Central memory CD8-positive, alpha-beta T cell (primary cell): ENCODE measurements around the gene ZNF747.

ENCODE experiments used
- ATAC-seq: fragments of 150-1000 bp; cut with Tn5 transposase; replicated peaks from 2 replicates; pipeline ENCODE4 v1.10.0; 2022; ENCODE audit warnings: mild to moderate bottlenecking, moderate FRiP score, moderate number of reproducible peaks; ENCODE audit not compliant: poor library complexity, severe bottlenecking; ENCODE audit errors: extremely low read depth
- DNase-seq, 2 donors: peaks; one replicate each; pipeline ENCODE4 v3.0.0; 2021; ENCODE audit warnings: low spot score in 2 of 2
- H3K27ac Mint-ChIP-seq: one replicate; pipeline ENCODE4 v1.8.0; 2022; ENCODE audit warnings: low read depth, mild to moderate bottlenecking, moderate library complexity, mixed read lengths
- H3K27me3 Mint-ChIP-seq: one replicate; pipeline ENCODE4 v1.8.0; 2022; ENCODE audit warnings: mixed read lengths
- H3K36me3 Mint-ChIP-seq: one replicate; pipeline ENCODE4 v1.8.0; 2022; ENCODE audit warnings: mild to moderate bottlenecking, moderate library complexity, mixed read lengths; ENCODE audit not compliant: insufficient read depth
- H3K4me1 Mint-ChIP-seq: one replicate; pipeline ENCODE4 v1.8.0; 2022; ENCODE audit warnings: mixed read lengths
- H3K4me3 Mint-ChIP-seq: one replicate; pipeline ENCODE4 v1.8.0; 2022; ENCODE audit warnings: mild to moderate bottlenecking, moderate library complexity, mixed read lengths
- H3K9me3 Mint-ChIP-seq: one replicate; pipeline ENCODE4 v1.8.0; 2022; ENCODE audit warnings: mixed read lengths

Gene ZNF747

DNA sequence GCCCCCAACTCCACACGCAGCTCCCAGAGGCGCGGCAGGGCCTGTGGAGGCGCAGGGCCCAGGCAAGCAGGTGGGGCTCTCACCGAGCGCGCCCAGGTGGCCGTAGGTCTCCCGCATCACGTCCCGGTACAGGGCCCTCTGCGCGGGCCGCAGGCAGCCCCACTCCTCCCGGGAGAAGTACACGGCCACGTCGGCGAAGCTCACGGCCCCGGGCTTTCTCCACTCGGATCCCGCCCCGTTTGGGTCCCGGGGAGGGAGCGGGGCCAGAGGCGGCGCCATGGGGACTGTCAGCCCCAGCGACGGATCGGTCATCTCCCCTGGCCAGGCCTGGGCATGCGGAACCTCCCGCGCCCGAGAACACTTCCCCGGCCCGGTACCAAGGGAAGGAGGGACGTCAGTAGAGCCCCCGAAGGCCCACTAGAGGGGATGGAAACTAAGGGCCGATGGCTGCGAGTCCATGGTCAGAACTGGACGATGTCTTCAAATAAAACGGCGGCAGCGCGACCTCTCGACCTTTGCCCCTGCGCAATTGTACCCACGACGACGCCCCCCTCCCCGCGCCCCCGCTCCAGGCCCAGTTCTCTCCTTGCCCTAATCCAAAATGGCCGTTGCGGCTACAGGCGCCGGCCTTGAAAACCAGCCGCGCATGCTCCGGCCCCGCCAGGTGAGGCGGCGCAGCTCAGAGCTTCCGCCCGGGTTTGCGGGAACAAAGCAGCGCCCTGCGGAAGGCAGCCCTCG, at the start of gene ZNF747:
TSS of gene ZNF747 (minus strand) at position 491 of the 738 bp plus-strand sequence. CDS start at position 312, 179 bp downstream.
- Mint-ChIP-seq H3K4me1 (peaks cover 24% of the 10 kb centered on the region), H3K36me3 (peaks cover 20% of the 10 kb centered on the region), H3K27ac (peak within 1 kb of the TSS; percentile 93), H3K27me3 (no peaks in the 10 kb centered on the region), H3K4me3 (peak within 1 kb of the TSS; percentile 91), H3K9me3 (no peaks in the 10 kb centered on the region)
- DNase-seq (peak; percentile 85 to 86), ATAC-seq (peak; percentile 81)

DNA sequence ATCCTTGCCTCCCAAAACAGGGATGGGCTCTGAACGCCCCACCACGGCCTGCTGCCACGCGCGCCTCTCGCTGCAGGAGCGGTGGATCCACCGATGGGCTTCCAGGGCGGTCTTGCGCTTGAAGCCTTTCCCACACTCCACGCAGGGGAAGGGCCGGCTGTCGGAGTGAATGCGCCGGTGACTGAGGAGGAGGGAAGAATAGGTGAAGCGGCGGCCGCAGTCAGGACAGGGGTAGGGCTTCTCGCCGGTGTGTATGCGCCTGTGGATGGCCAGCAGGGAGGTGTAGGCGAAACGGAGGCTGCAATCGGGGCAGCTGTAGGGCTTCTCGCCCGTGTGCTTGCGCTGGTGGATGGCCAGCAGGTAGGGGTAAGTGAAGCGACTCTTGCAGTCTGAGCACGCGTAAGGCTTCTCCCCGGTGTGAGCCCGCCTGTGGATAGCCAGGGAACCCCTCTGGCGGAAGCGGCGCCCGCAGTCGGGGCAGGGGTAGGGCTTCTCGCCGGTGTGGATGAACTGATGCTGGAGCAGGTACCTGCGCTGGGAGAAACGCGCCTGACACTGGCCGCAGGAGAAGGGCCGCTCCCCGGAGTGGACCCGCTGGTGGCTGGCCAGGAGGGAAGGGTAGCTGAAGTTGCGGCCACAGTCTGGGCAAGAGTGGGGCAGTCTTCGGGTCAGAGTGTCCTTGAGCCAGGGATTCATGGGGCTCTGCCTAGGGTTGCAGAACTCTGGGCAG, 48.1 kb upstream of the ZNF747 start:
- no peak for DNase-seq
- Mint-ChIP-seq H3K4me1 (peaks cover 15% of the 10 kb centered on the region), H3K36me3 (peaks cover 10% of the 10 kb centered on the region), H3K4me3 (no peak overlapping the region), H3K9me3 (no peaks in the 10 kb centered on the region), H3K27me3 (no peaks in the 10 kb centered on the region), H3K27ac (no peak overlapping the region)
- no peak for ATAC-seq

DNA sequence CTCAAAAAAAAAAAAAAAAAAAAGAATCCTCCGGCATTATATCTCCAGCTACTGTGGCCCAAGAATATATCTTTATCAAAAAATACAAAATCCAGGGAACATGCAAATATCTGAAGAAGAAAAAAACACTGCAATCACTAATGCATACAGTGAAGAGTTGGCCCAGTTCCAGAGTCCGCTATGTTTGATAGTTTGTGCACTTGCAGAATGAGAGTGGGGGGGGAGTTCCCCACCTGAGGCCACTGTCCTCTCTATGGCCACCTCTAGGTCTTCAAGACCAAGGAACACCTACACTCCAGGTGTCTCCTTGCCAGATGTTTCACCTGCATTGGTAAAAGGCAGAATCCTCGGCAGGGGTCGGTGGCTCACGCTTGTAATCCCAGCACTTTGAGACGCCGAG, 46.8 kb upstream of the ZNF747 start:
- Mint-ChIP-seq H3K4me1 (peaks cover 15% of the 10 kb centered on the region), H3K4me3 (no peak overlapping the region), H3K9me3 (no peaks in the 10 kb centered on the region), H3K27me3 (no peaks in the 10 kb centered on the region), H3K36me3 (peaks cover 10% of the 10 kb centered on the region), H3K27ac (no peak overlapping the region)
- ATAC-seq: no peak
- DNase-seq: no peak

DNA sequence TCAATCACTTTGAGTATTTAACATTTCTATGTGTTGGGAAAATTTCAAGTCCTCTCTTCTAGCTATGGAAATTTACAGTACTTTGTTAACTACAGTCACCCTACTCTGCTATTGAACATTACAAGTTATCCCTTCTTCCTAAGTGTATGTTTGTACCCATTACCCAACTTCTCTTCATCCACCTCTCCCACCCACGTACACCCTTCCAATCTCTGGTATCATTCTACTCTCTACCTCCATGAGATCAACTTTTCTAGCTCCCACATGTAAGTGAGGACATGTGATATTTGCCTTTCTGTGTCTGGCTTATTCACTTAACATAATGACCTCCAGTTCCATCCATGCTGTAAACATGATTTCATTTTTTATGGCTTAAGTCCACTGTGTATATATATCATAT, 40.0 kb upstream of the ZNF747 start:
- H3K4me1 Mint-ChIP-seq: peaks cover 13% of the 10 kb centered on the region
- H3K36me3 Mint-ChIP-seq: peaks cover 9% of the 10 kb centered on the region
- DNase-seq (no peak), ATAC-seq (no peak)
- H3K4me3 Mint-ChIP-seq: no peak overlapping the region
- H3K27ac Mint-ChIP-seq: no peak overlapping the region
- H3K9me3 Mint-ChIP-seq: no peaks in the 10 kb centered on the region
- H3K27me3 Mint-ChIP-seq: no peaks in the 10 kb centered on the region

DNA sequence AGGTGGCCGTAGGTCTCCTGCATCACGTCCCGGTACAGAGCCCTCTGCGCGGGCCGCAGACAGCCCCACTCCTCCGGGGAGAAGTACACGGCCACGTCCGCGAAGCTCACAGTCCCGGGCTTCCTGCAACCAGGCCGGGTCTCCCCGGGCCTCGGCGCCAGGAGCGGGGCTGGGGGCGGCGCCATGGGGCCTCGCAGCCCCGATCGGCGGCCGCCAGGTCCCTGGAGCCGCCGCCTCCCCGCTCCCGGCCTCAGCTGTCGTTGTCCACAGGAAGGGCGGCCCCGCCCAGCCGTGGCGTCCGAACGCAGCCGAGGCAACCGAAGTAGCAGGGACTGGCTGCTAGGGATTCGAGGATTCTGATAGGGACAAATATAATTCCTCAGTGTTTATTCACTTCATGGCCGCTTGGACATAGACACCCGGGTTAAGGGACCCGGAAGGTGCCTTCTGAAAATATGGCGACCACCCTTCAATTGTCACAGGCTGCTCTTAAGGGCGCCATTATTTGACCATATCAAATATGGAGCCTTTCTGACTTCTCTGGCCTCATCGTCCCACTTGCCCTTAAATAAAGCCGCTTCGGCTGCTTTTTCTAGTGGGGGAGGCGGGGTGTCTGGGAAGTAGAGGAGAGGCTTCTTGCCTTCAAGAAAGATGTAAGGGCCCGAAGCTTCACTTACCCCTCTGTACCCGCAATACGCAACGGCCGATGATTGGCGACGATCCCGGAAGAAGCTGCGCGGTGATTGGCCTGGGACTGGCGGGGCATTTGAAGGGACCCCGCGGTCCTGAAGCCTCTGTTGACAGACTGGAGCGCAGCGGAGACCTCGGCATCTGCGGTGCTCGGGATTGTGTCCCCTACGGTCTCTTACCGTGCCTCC, 37.0 kb upstream of the ZNF747 start, which contains the start of gene ZNF688:
TSS of gene ZNF688 (minus strand) at position 270 of the 878 bp plus-strand sequence. CDS start at position 185, 85 bp downstream.
- Mint-ChIP-seq H3K4me3 (peak within 1 kb of the TSS; percentile 83), H3K36me3 (peaks cover 15% of the 10 kb centered on the region), H3K27me3 (no peaks in the 10 kb centered on the region), H3K4me1 (peaks cover 28% of the 10 kb centered on the region), H3K9me3 (no peaks in the 10 kb centered on the region), H3K27ac (peak within 1 kb of the TSS; percentile 81)
- ATAC-seq (peak; percentile 85), DNase-seq (peak; percentile 78 to 96)

DNA sequence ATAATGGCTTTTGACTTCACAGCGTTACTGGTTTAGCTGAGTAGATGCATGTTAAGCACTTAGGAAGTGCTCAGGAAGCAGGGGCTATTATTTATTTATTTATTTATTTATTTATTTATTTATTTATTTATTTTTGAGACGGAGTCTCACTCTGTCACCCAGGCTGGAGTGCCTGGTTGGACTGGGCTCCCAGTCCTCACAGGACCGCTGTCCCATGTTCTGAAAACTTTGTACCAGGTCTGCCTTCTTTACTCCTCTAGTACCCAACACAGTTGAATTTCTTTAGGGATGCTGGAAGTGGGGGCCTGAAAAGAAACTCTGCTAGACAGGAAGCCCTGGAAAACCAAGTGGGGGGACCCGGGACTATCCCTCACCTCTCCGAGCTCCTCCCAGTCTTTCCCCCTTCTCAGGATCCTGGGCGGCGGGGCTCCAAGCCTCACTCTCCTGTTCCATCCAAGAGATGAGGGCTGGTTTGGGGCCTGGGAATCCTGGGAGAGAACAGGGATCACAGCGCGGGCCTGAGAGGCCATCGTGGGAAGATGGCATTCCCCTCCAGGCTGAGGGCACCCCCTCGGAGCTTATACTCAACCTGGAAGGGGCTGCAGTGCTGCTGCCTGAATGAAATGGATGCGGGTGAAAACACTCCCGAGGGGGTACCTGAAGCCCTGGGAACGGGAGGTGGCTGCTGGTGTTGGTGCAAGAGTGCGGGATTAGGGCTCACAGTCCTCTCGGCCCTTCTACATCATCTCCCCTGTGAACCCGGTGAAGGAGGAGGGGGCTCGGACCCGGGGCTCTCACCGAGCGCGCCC, 36.2 kb upstream of the ZNF747 start:
- H3K9me3 Mint-ChIP-seq: no peaks in the 10 kb centered on the region
- no peaks in the 10 kb centered on the region for H3K27me3 Mint-ChIP-seq
- DNase-seq (no peak), ATAC-seq (no peak)
- H3K4me3 Mint-ChIP-seq: peak overlapping the region; percentile 83
- peak overlapping the region; percentile 81 for H3K27ac Mint-ChIP-seq
- peaks cover 15% of the 10 kb centered on the region for H3K36me3 Mint-ChIP-seq
- peaks cover 36% of the 10 kb centered on the region for H3K4me1 Mint-ChIP-seq

DNA sequence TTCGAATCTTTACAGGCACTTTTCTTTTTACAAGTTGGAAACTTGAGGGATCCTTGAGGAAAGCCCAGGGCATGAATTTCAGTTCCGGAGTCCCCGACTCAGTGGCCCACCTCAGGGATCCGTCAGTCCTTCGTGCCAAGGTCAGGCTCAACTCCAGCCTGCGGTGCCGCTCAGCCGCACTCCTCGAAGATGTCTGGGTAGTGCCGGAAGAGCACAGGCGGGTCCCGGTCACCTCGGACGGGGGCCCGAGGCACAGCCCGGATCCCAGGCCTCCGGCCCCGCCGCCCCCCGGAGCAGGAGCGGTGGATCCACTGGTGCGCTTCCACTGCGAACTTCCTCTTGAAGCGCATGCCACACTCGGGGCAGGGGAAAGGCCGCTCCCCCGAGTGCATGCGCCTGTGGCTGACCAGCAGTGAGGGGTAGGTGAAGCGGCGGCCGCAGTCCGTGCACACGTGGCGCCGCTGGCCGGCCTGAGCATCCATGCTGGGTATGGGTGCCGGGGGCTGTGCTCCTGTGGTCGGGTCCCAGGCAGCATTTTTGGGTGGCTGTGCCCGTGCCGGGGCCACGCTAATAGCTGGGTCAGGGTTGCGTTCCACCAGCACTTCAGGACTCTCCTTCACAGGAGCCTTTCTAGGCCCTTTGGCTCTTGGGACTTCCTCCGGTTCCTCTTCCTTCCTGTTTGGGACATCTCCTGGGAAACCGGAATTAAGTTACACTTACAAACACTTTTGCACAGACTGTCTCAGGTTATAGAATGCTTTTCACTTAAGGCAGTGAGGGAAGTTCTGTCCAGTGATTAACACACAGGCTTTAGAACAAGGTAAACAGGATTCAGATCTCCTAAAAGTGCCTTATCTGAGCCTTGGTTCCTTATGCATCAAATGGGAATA, 35.3 kb upstream of the ZNF747 start:
- Mint-ChIP-seq H3K4me1 (peaks cover 37% of the 10 kb centered on the region), H3K4me3 (peak overlapping the region; percentile 83), H3K36me3 (peaks cover 15% of the 10 kb centered on the region), H3K9me3 (no peaks in the 10 kb centered on the region), H3K27ac (peak overlapping the region; percentile 81), H3K27me3 (no peaks in the 10 kb centered on the region)
- no peak for DNase-seq
- ATAC-seq: no peak

DNA sequence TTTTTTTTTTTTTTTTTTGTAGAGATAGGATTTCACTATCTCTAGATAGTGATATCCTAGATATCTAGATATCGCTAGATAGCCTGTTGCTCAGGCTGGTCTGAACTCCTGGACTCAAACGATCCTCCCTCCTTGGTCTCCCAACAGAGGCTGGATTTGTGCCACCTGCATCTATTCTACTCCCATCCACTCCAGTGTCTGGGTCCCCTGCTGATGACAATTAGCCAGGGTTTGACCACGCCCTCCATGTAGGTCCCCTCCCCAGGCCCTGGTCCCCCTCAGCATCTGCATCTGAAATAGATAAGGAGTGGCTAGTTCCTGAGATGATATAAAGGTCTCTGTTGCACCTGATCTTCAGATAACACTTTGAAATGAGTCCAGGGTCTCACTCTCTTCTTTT, 34.6 kb upstream of the ZNF747 start:
- H3K36me3 Mint-ChIP-seq: peaks cover 15% of the 10 kb centered on the region
- H3K4me3 Mint-ChIP-seq: no peak overlapping the region
- H3K9me3 Mint-ChIP-seq: no peaks in the 10 kb centered on the region
- peaks cover 37% of the 10 kb centered on the region for H3K4me1 Mint-ChIP-seq
- H3K27me3 Mint-ChIP-seq: no peaks in the 10 kb centered on the region
- H3K27ac Mint-ChIP-seq: no peak overlapping the region
- ATAC-seq (no peak), DNase-seq (no peak)

DNA sequence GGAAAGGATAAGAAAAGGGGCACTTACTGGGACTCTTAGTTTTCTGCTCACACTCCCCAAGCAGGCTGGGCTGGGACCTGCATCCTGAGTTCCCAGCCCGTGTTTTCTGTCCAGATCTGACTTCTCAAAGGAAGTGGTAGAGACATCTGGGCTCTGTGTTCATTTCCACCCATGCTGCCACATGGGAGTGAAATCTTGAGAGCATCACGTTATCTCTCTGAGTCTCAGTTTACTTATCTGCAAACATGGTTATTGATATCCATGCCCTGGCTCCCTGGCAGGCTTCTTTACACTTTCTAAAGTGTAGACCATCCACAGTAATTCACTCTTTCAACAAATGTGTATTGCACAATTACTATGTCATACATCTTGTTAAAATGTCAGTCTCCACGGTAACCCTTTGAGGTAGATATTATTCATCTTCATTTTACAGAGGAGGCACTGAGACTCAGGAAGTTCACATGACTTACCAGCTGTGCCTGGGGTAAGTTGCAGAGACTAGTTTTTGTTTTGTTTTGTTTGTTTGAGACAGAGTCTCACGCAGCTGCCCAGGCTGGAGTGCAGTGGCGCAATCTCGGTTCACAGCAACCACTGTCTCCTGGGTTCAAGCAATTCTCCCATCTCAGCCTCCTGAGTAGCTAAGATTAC, 33.5 kb upstream of the ZNF747 start:
- peak; percentile 25 for ATAC-seq
- H3K4me1 Mint-ChIP-seq: peaks cover 37% of the 10 kb centered on the region

DNA sequence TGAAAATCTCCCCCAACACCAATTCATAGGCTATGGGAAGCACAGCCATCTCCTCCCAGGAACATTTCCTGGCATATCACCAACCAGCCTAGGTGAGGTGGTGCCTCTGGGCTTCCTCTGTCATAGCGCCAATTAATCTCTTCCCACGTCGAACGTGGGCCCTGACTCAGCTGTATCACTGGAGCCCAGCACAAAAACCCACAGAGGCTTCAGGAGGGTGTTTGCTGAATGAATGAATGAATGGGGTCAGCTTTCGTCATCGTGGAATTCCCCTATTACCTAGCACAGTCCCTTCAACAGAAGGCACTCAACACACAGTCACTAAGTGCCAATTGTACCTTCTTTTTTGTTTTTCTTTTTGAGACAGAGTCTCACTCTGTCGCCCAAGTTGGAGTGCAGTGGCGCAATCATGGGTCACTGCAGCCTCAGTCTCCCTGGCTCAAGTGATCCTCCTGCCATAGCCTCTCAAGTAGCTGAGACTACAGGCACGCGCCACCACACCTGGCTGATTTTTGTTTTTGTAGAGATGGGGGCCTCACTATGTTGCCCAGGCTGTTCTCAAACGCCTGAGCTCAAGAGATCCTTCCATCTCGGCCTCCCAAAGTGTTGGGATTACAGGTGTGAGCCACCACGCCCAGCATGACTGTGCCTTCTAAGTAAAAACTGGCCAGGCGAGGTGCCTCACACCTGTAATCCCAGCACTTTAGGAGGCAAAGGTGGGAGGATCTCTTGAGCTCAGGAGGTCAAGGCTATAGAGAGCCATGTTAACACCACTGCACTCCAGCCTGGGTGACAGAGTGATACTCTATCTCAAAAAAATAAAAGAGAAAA, 32.7 kb upstream of the ZNF747 start:
- Mint-ChIP-seq H3K4me3 (no peak overlapping the region), H3K4me1 (peaks cover 35% of the 10 kb centered on the region), H3K9me3 (no peaks in the 10 kb centered on the region), H3K27me3 (no peaks in the 10 kb centered on the region), H3K36me3 (peaks cover 15% of the 10 kb centered on the region), H3K27ac (peak overlapping the region; percentile 85)
- DNase-seq (no peak), ATAC-seq (no peak)

More for the DNA sequence above, 33.5 kb upstream of the ZNF747 start:
- peak overlapping the region; percentile 85 for H3K27ac Mint-ChIP-seq
- H3K27me3 Mint-ChIP-seq: no peaks in the 10 kb centered on the region
- H3K4me3 Mint-ChIP-seq: peak overlapping the region; percentile 42
- H3K9me3 Mint-ChIP-seq: no peaks in the 10 kb centered on the region
- DNase-seq: peak in 1 of 2 donors; percentile 42
- H3K36me3 Mint-ChIP-seq: peaks cover 15% of the 10 kb centered on the region
